Renal cortical epithelial cell (primary cell): ENCODE results near the gene ATP5F1E. TPM values are rescaled to one million over a fixed set of nuclear protein-coding genes. Genes with fewer than 3 reads are reported as not detected.
A peak's percentile ranks its signal among the peaks of the same experiment; 100 is the strongest.

ENCODE experiments used
- DNase-seq: peaks from one replicate; pipeline ENCODE4 v3.0.0-alpha.2; 2011; ENCODE audit warnings: low read depth
- total RNA-seq: library from RNA; depleted of rRNA; stranded (reverse); fragments of >200 nt; gene quantifications from 2 replicates; pipeline ENCODE4 v1.2.3, GENCODE V29; 2014

ATP5F1E gene
- total RNA-seq: 22.2 and 24.7 TPM in 2 replicates

GRCh38 chr20:59032023-59032712 lies at the start of gene ATP5F1E:
Gene ATP5F1E (minus strand): TSS chr20:59032335. CDS start chr20:59032251, 84 bp downstream.
- peak; percentile 77 for DNase-seq

GRCh38 chr20:59081036-59081435 lies 48.9 kb upstream of the ATP5F1E start:
- no peak for DNase-seq

GRCh38 chr20:59078231-59078630 lies 46.1 kb upstream of the ATP5F1E start:
- no peak for DNase-seq

- DNase-seq: no peak
Measured at GRCh38 chr20:59077705-59078104, 45.6 kb upstream of the ATP5F1E start.

GRCh38 chr20:59075934-59076508 lies 43.9 kb upstream of the ATP5F1E start:
- no peak for DNase-seq

GRCh38 chr20:59074456-59074855 lies 42.3 kb upstream of the ATP5F1E start:
- no peak for DNase-seq

GRCh38 chr20:59073582-59073981 lies 41.4 kb upstream of the ATP5F1E start:
- no peak for DNase-seq

- no peak for DNase-seq
Measured at GRCh38 chr20:59071216-59071615, 39.1 kb upstream of the ATP5F1E start.

- DNase-seq: no peak
Measured at GRCh38 chr20:59069026-59069425, 36.9 kb upstream of the ATP5F1E start.

GRCh38 chr20:59068534-59068933 lies 36.4 kb upstream of the ATP5F1E start:
- no peak for DNase-seq

- DNase-seq: no peak
Measured at GRCh38 chr20:59064214-59064722, 32.1 kb upstream of the ATP5F1E start.

- peak; percentile 21 for DNase-seq
Measured at GRCh38 chr20:59063358-59064213, 31.5 kb upstream of the ATP5F1E start.

- no peak for DNase-seq
Measured at GRCh38 chr20:59062081-59062480, 29.9 kb upstream of the ATP5F1E start.

- no peak for DNase-seq
Measured at GRCh38 chr20:59055302-59055701, 23.2 kb upstream of the ATP5F1E start.

GRCh38 chr20:59051666-59052185 lies 19.6 kb upstream of the ATP5F1E start:
- DNase-seq: no peak

GRCh38 chr20:59050437-59050836 lies 18.3 kb upstream of the ATP5F1E start:
- DNase-seq: no peak

- no peak for DNase-seq
Measured at GRCh38 chr20:59048681-59049030, 16.5 kb upstream of the ATP5F1E start.

GRCh38 chr20:59047938-59048680 lies 16.0 kb upstream of the ATP5F1E start:
- DNase-seq: no peak

- DNase-seq: no peak
Measured at GRCh38 chr20:59046862-59047261, 14.7 kb upstream of the ATP5F1E start.

GRCh38 chr20:59044796-59045195 lies 12.7 kb upstream of the ATP5F1E start:
- no peak for DNase-seq

- DNase-seq: no peak
Measured at GRCh38 chr20:59044295-59044694, 12.2 kb upstream of the ATP5F1E start.

GRCh38 chr20:59043698-59044097 lies 11.6 kb upstream of the ATP5F1E start:
- no peak for DNase-seq
